Sigmoid colon (tissue), 7 donors: ENCODE data around the gene PARP3. TPM values are rescaled to one million over a fixed set of nuclear protein-coding genes. Genes with fewer than 3 reads are reported as not detected.

ENCODE experiments used
- DNase-seq: peaks from one replicate; pipeline ENCODE4 v3.0.0-alpha.2; 2019
- H3K27ac ChIP-seq, 4 donors: fragments of 200-600 bp; sonication (generic); one replicate each; pipeline ENCODE4 v1.5.1; 2016 to 2019; ENCODE audit warnings: mild to moderate bottlenecking in 1 of 4
- H3K27me3 ChIP-seq, 3 donors: fragments of 200-600 bp; sonication (generic); one replicate each; pipeline ENCODE4 v1.5.1; 2019; ENCODE audit warnings: mild to moderate bottlenecking in 1 of 3
- H3K36me3 ChIP-seq, 4 donors: fragments of 200-600 bp; sonication (generic); one replicate each; pipeline ENCODE4 v1.5.1; 2016 to 2019
- H3K4me1 ChIP-seq, 4 donors: fragments of 200-600 bp; sonication (generic); one replicate each; pipeline ENCODE4 v1.5.1; 2017 to 2019
- H3K4me3 ChIP-seq, 4 donors: fragments of 200-600 bp; sonication (generic); one replicate each; pipeline ENCODE4 v1.5.1; 2017 to 2019; ENCODE audit warnings: mild to moderate bottlenecking in 2 of 4, moderate library complexity in 1 of 4
- H3K9me3 ChIP-seq, 4 donors: fragments of 200-600 bp in 3 of 4; sonication (generic) in 3 of 4; one replicate each; pipeline versions ENCODE4 v1.5.1 to v1.6.1; 2013 to 2019
- CTCF ChIP-seq, 4 experiments: fragments of 450-650 bp in 3 of 4; fragments of 200-600 bp in 1 of 4; IDR thresholded peaks; one replicate each; pipeline ENCODE4 v1.5.1; 2016 to 2019; ENCODE audit warnings: antibody characterized with exemption in 4 of 4, mild to moderate bottlenecking in 3 of 4, moderate library complexity in 2 of 4
- EP300 ChIP-seq, 4 donors: sonication (generic); formaldehyde crosslinking; IDR thresholded peaks; one replicate each; pipeline ENCODE4 v1.6.1; 2017; ENCODE audit warnings: antibody characterized with exemption in 4 of 4
- POLR2A ChIP-seq, 2 donors: fragments of 450-650 bp; IDR thresholded peaks; one replicate each; pipeline ENCODE4 v1.6.1; 2016; ENCODE audit warnings: antibody characterized with exemption in 2 of 2, mild to moderate bottlenecking in 2 of 2, moderate library complexity in 2 of 2
- POLR2AphosphoS5 ChIP-seq, 4 donors: sonication (generic); formaldehyde crosslinking; IDR thresholded peaks; one replicate each; pipeline ENCODE4 v1.6.1; 2017; ENCODE audit warnings: antibody characterized with exemption in 4 of 4
- WGBS, 2 donors: extraction: QIAGEN DNeasy Blood & Tissue Kit; methylation state at CpG; one replicate each; pipeline ENCODE4 v1.1.7; 2013; 5-methylcytosine and 5-hydroxymethylcytosine counted together
- intact Hi-C: fragments of 100-400 bp; cut with DNase I; formaldehyde crosslinking; loops from one replicate; pipeline ENCODE4 v1.15.1; 2023
- polyA plus RNA-seq, 3 donors: library from polyadenylated mRNA; stranded (reverse); fragments of 200-250 nt; gene quantifications; one replicate each; pipeline ENCODE4 v1.2.3, GENCODE V29; 2013
- total RNA-seq, 4 donors: library from RNA; depleted of rRNA; stranded (reverse); fragments of >200 nt; gene quantifications; one replicate each; pipeline ENCODE4 v1.1.0, GENCODE V29; 2016
- donor health status: healthy with polysubstance abuse.
- donor health status: Bipolar disorder and iron deficiency.
- donor health status: healthy.

The PARP3 gene
- total and polyA plus RNA-seq, 7 donors, result 9.0 to 35.8 (median 26.3) TPM

- TF ChIP-seq EP300 (IDR thresholded peaks at IDR 0.05), result no peak
- no peak for TF ChIP-seq CTCF (IDR thresholded peaks at IDR 0.05)
- TF ChIP-seq POLR2A (IDR thresholded peaks at IDR 0.05), result no peak
- TF ChIP-seq POLR2AphosphoS5 (IDR thresholded peaks at IDR 0.05), result no peak
- no peaks in the 10 kb centered on the region for H3K9me3 ChIP-seq
- H3K4me3 ChIP-seq, result peak overlapping the region; percentile 46 to 95 (median 80)
- peak overlapping the region; percentile 92 to 99 (median 94) for H3K27ac ChIP-seq
- 4 to 6% methylated on average over 33 of the region's 33 CpGs for WGBS, 2 donors
- no peaks in the 10 kb centered on the region for H3K36me3 ChIP-seq
- intact Hi-C loops, result loop anchor here (1.0 to 10.0 kb wide), 2 partner anchors 25 to 572 kb away; partner anchors contain the start of genes PARP3 and RBM15B
- DNase-seq, result no peak
- no peaks in the 10 kb centered on the region for H3K27me3 ChIP-seq
- H3K4me1 ChIP-seq, result peaks cover 0 to 56% (median 42%) of the 10 kb centered on the region in 4 donors
Measured at GRCh38 chr3:51966922-51967383, 24.8 kb downstream of the PARP3 start.

- Histone ChIP-seq H3K36me3 (no peaks in the 10 kb centered on the region), H3K27ac (peak within 1 kb of the TSS; percentile 92 to 99 (median 94)), H3K4me3 (peak within 1 kb of the TSS; percentile 66 to 95 (median 80)), H3K4me1 (peaks cover 0 to 53% (median 43%) of the 10 kb centered on the region in 4 donors), H3K9me3 (no peaks in the 10 kb centered on the region), H3K27me3 (no peaks in the 10 kb centered on the region)
- TF ChIP-seq POLR2AphosphoS5 (IDR thresholded peaks at IDR 0.05), result peak; percentile 74 to 91 (median 84)
- no peak for TF ChIP-seq POLR2A (IDR thresholded peaks at IDR 0.05)
- 1% methylated on average over 90 of the region's 90 CpGs for WGBS, 2 donors
- DNase-seq, result peak; percentile 85
- intact Hi-C loops, result loop anchor here (1.0 to 10.0 kb wide), 2 partner anchors 25 to 573 kb away; partner anchors contain the start of genes PARP3 and RBM15B
Measured at GRCh38 chr3:51967384-51968169, 25.4 kb downstream of the PARP3 start, which contains the start of gene PCBP4. Gene PCBP4, minus strand, starts transcription at chr3:51967454. Its CDS starts 6,214 bp downstream, at chr3:51961240.

DNA sequence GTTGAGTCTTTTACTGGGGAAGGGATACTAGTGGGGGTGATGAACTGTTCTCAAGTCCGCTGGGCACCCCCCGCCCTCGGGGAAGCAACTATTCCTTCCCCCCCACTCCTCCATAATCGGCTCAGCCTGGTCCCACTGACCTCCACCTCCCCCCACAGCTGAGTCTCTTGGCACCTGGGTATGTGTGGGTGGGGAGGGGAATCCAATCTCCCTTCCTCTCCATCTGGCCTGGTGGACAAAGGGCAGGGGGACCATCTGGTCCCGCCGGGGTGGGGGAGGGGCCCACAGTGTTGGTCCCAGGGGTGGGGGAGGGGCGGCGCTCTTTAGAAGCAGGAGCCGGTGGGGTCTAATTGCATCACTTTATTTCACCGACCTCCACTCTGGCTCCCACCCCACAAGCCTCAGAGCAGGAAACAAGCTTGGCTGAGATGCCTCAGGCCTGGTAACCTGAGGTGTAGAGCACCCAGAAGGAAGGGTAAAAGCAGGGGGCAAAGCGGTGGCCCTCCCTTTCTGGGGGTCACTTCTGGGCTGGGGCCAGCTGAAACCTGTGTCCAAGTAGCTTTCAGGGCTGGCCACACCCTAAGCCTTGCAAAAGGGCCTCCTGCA, 26.1 kb downstream of the PARP3 start:
- intact Hi-C loops, result loop anchor here (10.0 kb wide), 1 partner anchor 573 kb away; the partner anchor contains the start of gene RBM15B
- no peaks in the 10 kb centered on the region for H3K27me3 ChIP-seq
- TF ChIP-seq POLR2A (IDR thresholded peaks at IDR 0.05) (no peak), CTCF (IDR thresholded peaks at IDR 0.05) (no peak), POLR2AphosphoS5 (IDR thresholded peaks at IDR 0.05) (no peak), EP300 (IDR thresholded peaks at IDR 0.05) (no peak)
- H3K27ac ChIP-seq, result peak overlapping the region; percentile 92 to 99 (median 94)
- H3K36me3 ChIP-seq, result no peaks in the 10 kb centered on the region
- H3K4me1 ChIP-seq, result peaks cover 0 to 50% (median 49%) of the 10 kb centered on the region in 4 donors
- WGBS, 2 donors, result 22% methylated on average over 11 of the region's 11 CpGs
- no peaks in the 10 kb centered on the region for H3K9me3 ChIP-seq
- no peak for DNase-seq
- peak overlapping the region; percentile 66 to 95 (median 80) for H3K4me3 ChIP-seq

DNA sequence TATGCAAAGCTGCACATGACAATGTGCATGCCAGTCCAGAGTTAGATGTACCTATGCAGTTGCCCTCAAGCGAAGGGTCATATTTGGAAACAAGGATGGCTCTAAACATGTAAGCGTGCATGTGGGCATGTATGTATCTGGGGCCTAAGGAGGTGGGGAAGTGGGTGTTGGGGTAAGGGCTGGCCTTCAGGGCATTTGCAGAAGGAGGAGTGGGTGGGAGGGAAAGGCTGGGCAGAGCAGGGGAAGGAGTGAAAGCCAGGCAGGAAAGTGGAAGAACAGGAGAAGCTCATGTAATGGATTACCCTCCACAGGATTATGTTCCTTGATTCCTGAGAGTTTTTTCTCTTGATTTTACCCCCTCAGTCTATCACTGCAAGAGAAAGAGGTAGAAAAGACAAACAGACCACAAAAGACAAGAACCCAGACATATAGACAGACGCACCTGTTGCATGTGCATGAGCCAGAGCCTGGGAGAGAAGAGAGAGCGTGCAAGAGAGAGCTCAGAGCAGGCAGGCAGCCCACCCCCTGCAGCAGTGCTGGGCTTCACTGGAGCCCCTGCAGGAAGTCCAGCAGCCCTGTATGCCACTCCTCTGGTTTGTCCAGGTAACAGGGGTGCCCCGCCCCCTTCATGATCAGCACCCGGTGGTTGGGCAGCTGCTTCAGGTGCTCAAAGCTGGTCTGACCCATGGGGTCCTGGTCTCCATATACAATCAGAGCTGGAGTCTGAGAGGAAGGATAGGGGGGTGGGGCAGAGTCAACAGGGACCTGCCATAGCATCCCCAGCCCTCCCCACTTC, 26.9 kb downstream of the PARP3 start:
- Histone ChIP-seq H3K4me3 (no peak overlapping the region), H3K27me3 (no peaks in the 10 kb centered on the region), H3K27ac (peak overlapping the region; percentile 92 to 99 (median 94)), H3K9me3 (no peaks in the 10 kb centered on the region), H3K4me1 (peaks cover 0 to 52% (median 48%) of the 10 kb centered on the region in 4 donors), H3K36me3 (no peaks in the 10 kb centered on the region)
- intact Hi-C loops, result loop anchor here (10.0 kb wide), 1 partner anchor 574 kb away; the partner anchor contains the start of gene RBM15B
- DNase-seq, result no peak
- TF ChIP-seq POLR2AphosphoS5 (IDR thresholded peaks at IDR 0.05) (no peak), EP300 (IDR thresholded peaks at IDR 0.05) (no peak), CTCF (IDR thresholded peaks at IDR 0.05) (no peak), POLR2A (IDR thresholded peaks at IDR 0.05) (no peak)
- WGBS, 2 donors, result 80 to 85% methylated on average over 6 of the region's 6 CpGs
